CD1c-positive myeloid dendritic cell (primary cell): Measurements from ENCODE around the gene GNG13.
"Not testable (repeated sequence)": the region's sequence is repeated elsewhere in the genome, so short reads cannot be mapped to it uniquely, and the experiment has no call there.

Experiments
- DNase-seq: peaks from one replicate; pipeline ENCODE4 v3.0.0-alpha.2; 2016; ENCODE audit errors: extremely low spot score

The GNG13 gene

GRCh38 chr16:761625-762513, 38.7 kb downstream of the GNG13 start:
- no peak for DNase-seq

DNA sequence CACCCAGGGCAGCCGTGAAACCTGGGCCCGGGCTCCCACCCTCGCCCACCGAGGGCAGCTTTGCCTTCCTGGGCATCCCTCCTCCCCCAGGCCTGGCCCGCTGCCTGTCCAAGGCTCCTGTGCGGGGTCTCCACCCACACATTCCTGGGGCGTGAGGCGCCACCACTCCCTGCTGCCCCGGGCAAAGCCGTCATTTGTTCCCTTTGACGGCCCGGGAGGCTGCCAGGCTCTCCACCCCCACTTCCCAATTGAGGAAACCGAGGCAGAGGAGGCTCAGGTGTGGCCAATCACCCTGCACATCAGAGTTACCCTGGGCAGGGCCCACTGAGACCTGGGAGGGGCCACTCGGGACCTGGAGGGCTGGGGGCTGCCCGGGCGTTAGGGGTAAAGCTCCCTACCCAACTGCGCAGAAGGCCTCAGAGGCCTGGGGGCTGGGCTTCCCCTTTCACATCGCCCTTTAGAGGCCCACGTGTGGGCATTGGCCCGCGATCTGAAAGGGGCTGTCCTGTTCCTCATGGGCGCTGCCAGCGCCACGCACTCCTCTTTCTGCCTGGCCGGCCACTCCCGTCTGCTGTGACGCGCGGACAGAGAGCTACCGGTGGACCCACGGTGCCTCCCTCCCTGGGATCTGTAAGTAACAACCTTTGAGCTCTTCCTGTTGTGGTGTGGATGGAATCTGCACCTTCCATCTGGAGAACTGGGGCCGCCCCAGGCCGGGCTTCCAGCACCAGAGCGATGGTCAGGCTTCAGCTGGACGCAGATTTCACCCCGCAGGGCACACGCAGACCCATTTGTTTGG, 39.8 kb downstream of the GNG13 start, which contains the start of gene MSLN:
Gene MSLN (plus strand): TSS at position 190 of the 799 bp plus-strand sequence. CDS start 1,947 bp downstream, outside the sequence.
- no peak for DNase-seq

- no peak for DNase-seq
These were observed 40.5 kb downstream of the GNG13 start for GRCh38 chr16:760065-760464.

GRCh38 chr16:759110-759910, 41.2 kb downstream of the GNG13 start:
- DNase-seq: no peak

- peak; percentile 24 for DNase-seq
These were observed 44.1 kb downstream of the GNG13 start for GRCh38 chr16:756428-756827.

GRCh38 chr16:754656-755055, 45.9 kb downstream of the GNG13 start:
- peak; percentile 65 for DNase-seq

GRCh38 chr16:754121-754607, 46.4 kb downstream of the GNG13 start:
- not testable (repeated sequence) for DNase-seq

DNA sequence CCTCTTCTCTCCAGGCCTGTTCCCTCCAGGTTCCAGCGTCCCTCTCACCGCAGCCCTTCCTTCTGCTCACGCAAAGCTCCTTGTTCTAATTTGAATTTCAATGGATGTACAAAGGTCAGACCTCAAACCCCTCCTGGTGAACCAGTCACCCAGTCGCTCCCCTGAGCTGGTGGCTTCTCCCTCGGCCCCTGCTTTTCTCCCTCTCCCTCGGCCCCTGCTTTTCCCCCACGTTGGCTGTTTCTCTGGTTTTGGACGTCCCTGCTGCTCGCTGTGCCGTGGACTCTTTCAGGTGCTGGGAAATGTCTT, 48.6 kb downstream of the GNG13 start:
- DNase-seq: no peak

- DNase-seq: no peak
These were observed 49.2 kb downstream of the GNG13 start for GRCh38 chr16:751152-752006.

DNA sequence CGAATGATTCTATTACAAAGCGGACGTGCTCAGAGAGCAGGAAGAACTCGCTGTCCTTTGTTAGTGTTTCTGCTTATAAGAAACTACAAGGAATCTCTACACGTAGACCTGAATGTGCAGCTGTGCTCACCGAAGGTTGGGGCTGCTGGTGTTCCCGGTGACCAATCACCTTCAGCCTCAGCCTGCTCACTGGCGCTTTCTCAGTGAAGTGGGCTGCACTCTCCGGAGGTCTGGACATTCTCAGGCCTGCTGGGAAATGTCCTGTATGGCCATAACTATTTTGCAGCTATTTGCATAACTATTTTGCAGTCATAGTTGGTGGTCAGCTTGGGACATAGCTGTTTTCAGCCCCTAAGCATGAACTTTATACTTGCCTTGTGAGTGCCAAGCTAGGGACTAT, 50.0 kb downstream of the GNG13 start:
- DNase-seq: no peak

GRCh38 chr16:749010-749409, 51.5 kb downstream of the GNG13 start:
- DNase-seq: no peak
